Esophagus muscularis mucosa (tissue), 4 donors: Measurements from ENCODE around the gene PLPPR3. TPM values are rescaled to one million over a fixed set of nuclear protein-coding genes. Genes with fewer than 3 reads are reported as not detected.
A peak's percentile ranks its signal among the peaks of the same experiment; 100 is the strongest.

Experiments used
- DNase-seq: peaks from one replicate; pipeline ENCODE4 v3.0.0-alpha.2; 2017; ENCODE audit errors: extremely low spot score
- H3K27ac ChIP-seq, 4 donors: fragments of 200-600 bp; sonication (generic); replicated peaks in 1 of 4; 1 replicate in 3 of 4; 2 replicates in 1 of 4; pipeline ENCODE4 v1.5.1; 2016 to 2019; ENCODE audit warnings: mild to moderate bottlenecking in 1 of 4
- H3K27me3 ChIP-seq, 4 donors: fragments of 200-600 bp; sonication (generic); one replicate each; pipeline versions ENCODE4 v1.5.1 to v1.6.0; 2016 to 2019
- H3K36me3 ChIP-seq, 4 donors: fragments of 200-600 bp; sonication (generic); one replicate each; pipeline ENCODE4 v1.5.1; 2016 to 2019
- H3K4me1 ChIP-seq, 4 donors: fragments of 200-600 bp; sonication (generic); one replicate each; pipeline ENCODE4 v1.5.1; 2016 to 2019
- H3K4me3 ChIP-seq, 4 donors: fragments of 200-600 bp; sonication (generic); 1 replicate in 2 of 4; 2 replicates in 2 of 4; pipeline ENCODE4 v1.5.1; 2016 to 2019; ENCODE audit warnings: mild to moderate bottlenecking in 4 of 4, moderate library complexity in 1 of 4
- H3K9me3 ChIP-seq, 4 donors: fragments of 200-600 bp; sonication (generic); 1 replicate in 3 of 4; 2 replicates in 1 of 4; pipeline ENCODE4 v1.5.1; 2016 to 2019
- EP300 ChIP-seq: sonication (generic); formaldehyde crosslinking; IDR thresholded peaks from one replicate; pipeline ENCODE4 v1.6.1; 2017; ENCODE audit warnings: antibody characterized with exemption
- POLR2A ChIP-seq: fragments of 450-650 bp; IDR thresholded peaks from one replicate; pipeline ENCODE4 v1.6.1; 2017; ENCODE audit warnings: antibody characterized with exemption, moderate library complexity, mild to moderate bottlenecking, low read depth
- POLR2AphosphoS5 ChIP-seq, 2 donors: sonication (generic); formaldehyde crosslinking; IDR thresholded peaks; one replicate each; pipeline ENCODE4 v1.6.1; 2017; ENCODE audit warnings: antibody characterized with exemption in 2 of 2
- WGBS: methylation state at CpG from one replicate; pipeline ENCODE4 v1.1.5; 2018; 5-methylcytosine and 5-hydroxymethylcytosine counted together
- intact Hi-C: fragments of 100-400 bp; cut with DNase I; formaldehyde crosslinking; loops from one replicate; pipeline ENCODE4 v1.15.1; 2023
- total RNA-seq, 4 donors: library from RNA; depleted of rRNA; stranded (reverse); fragments of >200 nt; gene quantifications; one replicate each; pipeline versions ENCODE4 v1.1.0 to v1.2.1, GENCODE V29; 2016
- TF ChIP-seq, protein P1 (sequence below), 3 experiments: fragments of 200-600 bp in 2 of 3; fragments of 450-650 bp in 1 of 3; sonication (generic) in 2 of 3; IDR thresholded peaks; one replicate each; pipeline ENCODE4 v1.5.1; 2017 to 2019; ENCODE audit warnings: antibody characterized with exemption in 3 of 3, mild to moderate bottlenecking in 2 of 3, moderate library complexity in 1 of 3

PLPPR3 gene
- total RNA-seq, 4 donors from 2014 or later: not detected

GRCh38 chr19:801861-802497, 19.8 kb downstream of the PLPPR3 start:
- peak overlapping the region; percentile 95 to 100 (median 99) for H3K27ac ChIP-seq
- H3K4me1 ChIP-seq: peaks cover 57 to 70% (median 66%) of the 10 kb centered on the region in 4 donors
- H3K36me3 ChIP-seq: peaks cover 31 to 73% (median 55%) of the 10 kb centered on the region in 4 donors
- intact Hi-C loops: loop anchor here (10.0 kb wide), 1 partner anchor 63 kb away; no protein-coding TSS in a partner anchor
- WGBS: 43% methylated on average over 11 of the region's 23 CpGs
- TF ChIP-seq POLR2AphosphoS5 (IDR thresholded peaks at IDR 0.05): no peak
- TF ChIP-seq POLR2A: no peak
- TF ChIP-seq, protein P1, sequence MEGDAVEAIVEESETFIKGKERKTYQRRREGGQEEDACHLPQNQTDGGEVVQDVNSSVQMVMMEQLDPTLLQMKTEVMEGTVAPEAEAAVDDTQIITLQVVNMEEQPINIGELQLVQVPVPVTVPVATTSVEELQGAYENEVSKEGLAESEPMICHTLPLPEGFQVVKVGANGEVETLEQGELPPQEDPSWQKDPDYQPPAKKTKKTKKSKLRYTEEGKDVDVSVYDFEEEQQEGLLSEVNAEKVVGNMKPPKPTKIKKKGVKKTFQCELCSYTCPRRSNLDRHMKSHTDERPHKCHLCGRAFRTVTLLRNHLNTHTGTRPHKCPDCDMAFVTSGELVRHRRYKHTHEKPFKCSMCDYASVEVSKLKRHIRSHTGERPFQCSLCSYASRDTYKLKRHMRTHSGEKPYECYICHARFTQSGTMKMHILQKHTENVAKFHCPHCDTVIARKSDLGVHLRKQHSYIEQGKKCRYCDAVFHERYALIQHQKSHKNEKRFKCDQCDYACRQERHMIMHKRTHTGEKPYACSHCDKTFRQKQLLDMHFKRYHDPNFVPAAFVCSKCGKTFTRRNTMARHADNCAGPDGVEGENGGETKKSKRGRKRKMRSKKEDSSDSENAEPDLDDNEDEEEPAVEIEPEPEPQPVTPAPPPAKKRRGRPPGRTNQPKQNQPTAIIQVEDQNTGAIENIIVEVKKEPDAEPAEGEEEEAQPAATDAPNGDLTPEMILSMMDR (IDR thresholded peaks at IDR 0.05): no peak
- no peak for TF ChIP-seq EP300
- H3K27me3 ChIP-seq: no peaks in the 10 kb centered on the region
- peak overlapping the region; percentile 23 to 50 (median 36) for H3K4me3 ChIP-seq
- H3K9me3 ChIP-seq: no peaks in the 10 kb centered on the region
- no peak for DNase-seq

DNA sequence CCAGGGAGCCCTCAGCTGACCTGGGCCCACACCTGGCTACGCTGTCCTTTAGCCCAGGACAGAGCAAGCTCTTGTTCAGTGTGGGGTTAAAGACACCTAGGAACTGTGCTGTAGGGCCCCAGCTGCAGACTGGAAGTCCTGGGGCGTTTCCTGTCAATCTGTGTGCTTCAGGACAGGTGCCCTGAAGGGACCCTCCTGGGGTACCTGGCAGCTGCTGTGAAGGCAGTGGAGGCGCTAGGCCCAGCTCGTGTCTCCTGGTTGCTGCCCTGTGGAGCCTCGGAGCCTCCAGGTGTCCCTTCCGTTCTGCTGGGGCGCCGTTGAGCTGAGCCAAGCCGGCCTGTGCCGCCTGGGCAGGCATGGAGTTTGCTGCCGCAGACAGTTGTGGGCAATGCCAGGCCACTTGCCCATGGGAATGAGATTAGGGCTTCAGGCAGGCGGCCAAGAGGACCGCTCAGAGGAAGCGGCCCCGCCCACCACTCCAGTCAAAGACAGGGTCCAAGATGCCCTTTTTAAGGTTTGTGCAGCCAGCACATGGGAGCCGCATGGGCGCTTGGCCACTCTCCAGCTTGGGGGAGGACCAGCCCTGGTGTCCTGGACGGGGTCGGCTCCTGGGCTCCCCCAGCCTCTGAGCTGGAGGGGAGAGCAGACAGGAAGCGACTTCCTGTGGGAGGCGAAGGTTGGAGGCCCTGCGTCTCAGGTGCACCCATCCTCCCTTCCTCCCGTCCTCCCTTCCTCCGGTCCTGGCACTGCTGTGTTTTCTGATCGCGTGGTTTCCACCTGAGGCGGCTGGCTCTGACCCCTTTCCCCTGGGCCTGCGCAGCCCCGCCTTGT, 20.5 kb downstream of the PLPPR3 start:
- H3K4me3 ChIP-seq: peak overlapping the region; percentile 23 to 50 (median 36)
- DNase-seq: no peak
- H3K9me3 ChIP-seq: no peaks in the 10 kb centered on the region
- intact Hi-C loops: loop anchor here (10.0 kb wide), 1 partner anchor 64 kb away; no protein-coding TSS in a partner anchor
- peaks cover 24 to 66% (median 48%) of the 10 kb centered on the region in 4 donors for H3K36me3 ChIP-seq
- H3K27ac ChIP-seq: peak overlapping the region; percentile 95 to 100 (median 99)
- TF ChIP-seq EP300 (no peak), POLR2AphosphoS5 (IDR thresholded peaks at IDR 0.05) (no peak), POLR2A (no peak)
- TF ChIP-seq, protein P1 (IDR thresholded peaks at IDR 0.05): no peak
- no peaks in the 10 kb centered on the region for H3K27me3 ChIP-seq
- peaks cover 60 to 75% (median 69%) of the 10 kb centered on the region in 4 donors for H3K4me1 ChIP-seq
- 19% methylated on average over 6 of the region's 29 CpGs for WGBS

DNA sequence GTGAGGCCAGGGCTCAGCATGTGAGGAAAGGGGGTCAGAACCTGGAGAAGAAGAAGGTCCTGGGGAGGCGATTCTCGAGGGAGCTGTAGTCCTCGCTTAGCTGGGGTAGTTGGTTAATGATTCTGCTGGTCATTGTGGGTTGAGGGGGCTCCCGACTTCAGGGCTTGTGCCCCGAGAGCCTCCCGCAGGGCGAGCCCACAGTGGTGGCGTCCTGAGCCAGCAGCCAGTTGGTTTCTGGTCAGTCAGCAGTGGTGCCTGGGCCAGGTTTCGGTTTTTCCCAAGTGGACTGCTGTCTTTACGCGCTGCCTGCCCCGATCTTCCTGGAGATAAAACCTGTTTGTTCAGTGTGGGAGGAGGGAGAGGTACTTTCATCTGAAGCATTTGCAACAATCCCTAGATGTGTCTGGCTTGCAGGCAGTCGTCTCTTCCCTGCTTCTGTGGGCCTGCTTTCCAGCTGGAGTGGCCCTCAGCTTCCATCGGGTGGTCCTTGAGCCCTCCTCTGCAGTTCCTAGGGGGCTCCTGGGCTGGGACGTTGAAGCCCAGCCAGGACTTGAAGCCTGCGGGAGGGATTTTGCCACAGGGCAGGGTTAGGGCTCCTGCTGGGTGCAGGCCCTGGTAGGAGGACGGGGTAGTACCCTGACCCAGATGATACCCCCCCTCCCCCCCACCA, 21.3 kb downstream of the PLPPR3 start:
- H3K36me3 ChIP-seq: peaks cover 16 to 59% (median 40%) of the 10 kb centered on the region in 4 donors
- no peaks in the 10 kb centered on the region for H3K9me3 ChIP-seq
- WGBS: 48% methylated on average over 13 of the region's 17 CpGs
- H3K27me3 ChIP-seq: no peaks in the 10 kb centered on the region
- H3K27ac ChIP-seq: peak overlapping the region; percentile 95 to 100 (median 99)
- no peak for TF ChIP-seq EP300
- TF ChIP-seq, protein P1 (IDR thresholded peaks at IDR 0.05): no peak
- H3K4me3 ChIP-seq: peak overlapping the region; percentile 23 to 50 (median 36)
- intact Hi-C loops: loop anchor here (10.0 kb wide), 1 partner anchor 64 kb away; no protein-coding TSS in a partner anchor
- peaks cover 67 to 82% (median 77%) of the 10 kb centered on the region in 4 donors for H3K4me1 ChIP-seq
- DNase-seq: no peak

DNA sequence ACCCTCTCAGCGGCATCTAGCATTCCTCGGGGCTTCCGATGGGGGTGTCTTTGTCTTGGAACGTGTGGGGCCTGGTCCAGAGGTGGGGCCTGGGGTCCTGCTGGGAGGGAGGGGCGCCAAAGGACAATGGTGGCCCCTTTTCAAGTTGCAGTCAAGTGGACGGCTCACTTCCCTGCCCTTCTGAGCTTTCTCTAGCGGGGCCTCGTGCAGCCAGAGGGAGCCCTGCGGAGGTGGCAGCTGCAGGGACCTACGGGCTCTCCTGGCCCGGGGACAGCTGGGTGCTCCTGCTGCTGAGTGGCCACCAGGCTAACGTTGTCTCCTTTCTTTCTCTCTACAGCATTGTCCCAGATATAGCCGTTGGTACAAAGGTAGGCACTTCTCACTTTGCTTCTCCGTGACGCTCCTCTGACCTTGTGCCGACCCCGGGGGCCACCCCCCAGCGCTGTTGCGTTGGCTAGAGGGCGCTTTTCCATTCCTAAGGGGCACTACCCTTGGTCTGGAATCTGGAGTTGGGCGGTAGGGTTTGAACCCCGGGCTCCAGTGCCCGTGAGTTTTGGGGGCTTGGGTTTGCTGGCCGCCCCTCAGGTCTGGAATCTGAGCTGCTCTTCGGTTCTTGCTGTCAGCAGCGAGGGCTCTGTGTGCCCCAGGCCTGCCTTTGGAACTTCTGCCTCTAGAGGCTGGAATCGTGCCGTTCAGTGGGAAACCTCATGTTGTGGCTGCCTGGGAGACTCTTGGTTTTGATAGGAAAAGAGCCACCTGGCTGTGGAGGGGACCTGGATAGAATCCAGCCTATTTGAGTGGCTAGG, 22.5 kb downstream of the PLPPR3 start:
- H3K27ac ChIP-seq: peak overlapping the region; percentile 95 to 100 (median 99)
- intact Hi-C loops: no loop called here
- WGBS: 0% methylated on average over 8 of the region's 28 CpGs

More for the DNA sequence above, 22.5 kb downstream of the PLPPR3 start:
- TF ChIP-seq EP300 (no peak), POLR2A (no peak), POLR2AphosphoS5 (IDR thresholded peaks at IDR 0.05) (no peak)
- TF ChIP-seq, protein P1 (IDR thresholded peaks at IDR 0.05): no peak
- peaks cover 67 to 78% (median 76%) of the 10 kb centered on the region in 4 donors for H3K4me1 ChIP-seq
- no peaks in the 10 kb centered on the region for H3K27me3 ChIP-seq
- peak overlapping the region; percentile 90 to 98 (median 96) for H3K4me3 ChIP-seq
- DNase-seq: no peak
- H3K9me3 ChIP-seq: no peaks in the 10 kb centered on the region
- peaks cover 4 to 46% (median 28%) of the 10 kb centered on the region in 4 donors for H3K36me3 ChIP-seq
